NK-92 (cell line): ENCODE measurements around the gene MIAT.

Experiments used
- DNase-seq: peaks from one replicate; lab custom pipeline; 2025; ENCODE audit not compliant: unreplicated experiment; lab: John Stamatoyannopoulos, UW

The MIAT gene

DNA sequence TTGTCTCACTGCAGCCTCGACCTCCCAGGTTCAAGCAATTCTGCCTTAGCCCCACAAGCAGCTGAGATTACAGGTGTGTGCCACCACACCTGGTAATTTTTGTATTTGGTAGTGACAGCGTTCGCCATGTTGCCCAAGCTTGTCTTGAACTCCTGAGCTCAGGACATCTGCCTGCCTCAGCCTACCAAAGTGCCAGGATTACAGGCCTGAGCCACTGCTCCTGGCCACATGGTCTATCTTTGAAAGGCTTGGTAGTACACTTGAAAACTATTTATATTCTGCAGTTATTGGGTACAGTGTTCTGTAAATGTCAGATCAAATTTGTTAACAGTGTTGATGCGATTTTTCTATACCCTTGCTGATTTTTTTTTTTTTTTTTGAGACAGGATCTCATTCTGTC lies 26.1 kb upstream of the MIAT start:
- DNase-seq, result no peak

DNA sequence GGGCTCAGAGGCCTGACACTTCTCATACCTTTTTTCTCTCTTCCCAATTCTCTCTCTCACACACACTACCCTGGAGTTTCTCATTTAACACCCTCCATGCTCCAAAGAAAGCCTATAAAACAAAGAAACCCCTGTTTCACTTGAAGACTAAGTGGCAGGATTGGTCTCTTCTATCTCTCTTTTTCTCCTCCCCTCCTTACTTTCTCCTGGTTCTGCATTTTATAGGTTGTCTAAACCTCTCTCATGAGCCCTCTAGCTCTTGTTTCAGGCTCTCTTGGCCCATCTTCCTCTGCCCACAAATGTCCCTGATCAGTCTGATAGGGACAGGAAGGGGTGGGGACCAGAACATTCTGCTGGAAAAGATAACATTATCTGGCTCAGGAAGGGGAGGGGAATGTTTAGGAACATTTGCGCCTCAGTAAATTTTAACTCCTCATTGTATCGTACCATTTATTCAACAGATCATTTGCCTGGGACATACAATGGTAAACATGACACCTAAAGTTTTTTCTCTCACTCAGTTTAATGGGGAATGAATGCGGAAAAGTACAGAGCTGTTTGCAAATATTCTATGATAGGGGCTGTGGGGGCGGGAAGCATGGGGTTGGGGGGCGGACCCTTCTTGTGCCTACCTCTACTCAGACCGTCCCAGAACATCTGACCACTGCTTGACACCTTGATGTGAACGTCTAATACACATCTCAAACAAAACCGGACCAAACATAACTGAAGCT lies 24.8 kb upstream of the MIAT start:
- no peak for DNase-seq

DNA sequence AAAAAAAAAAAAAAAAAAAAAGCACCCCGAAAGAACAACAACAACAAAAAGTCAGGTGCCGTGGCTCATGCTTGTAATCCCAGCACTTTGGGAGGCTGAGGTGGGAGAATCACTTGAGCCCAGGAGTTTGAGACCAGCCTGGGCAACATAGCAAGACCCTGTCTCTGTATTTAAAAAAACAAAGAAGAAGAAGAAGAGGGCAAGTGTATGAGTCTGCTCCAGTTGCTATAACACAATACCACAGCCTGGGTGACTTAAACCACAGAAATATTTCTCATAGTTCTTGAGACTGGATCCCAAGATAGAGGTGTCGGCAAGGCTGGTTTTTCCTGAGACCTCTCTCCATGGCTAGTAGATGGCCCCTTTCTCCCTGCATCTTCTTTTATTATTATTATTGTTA lies 23.2 kb upstream of the MIAT start:
- no peak for DNase-seq

DNA sequence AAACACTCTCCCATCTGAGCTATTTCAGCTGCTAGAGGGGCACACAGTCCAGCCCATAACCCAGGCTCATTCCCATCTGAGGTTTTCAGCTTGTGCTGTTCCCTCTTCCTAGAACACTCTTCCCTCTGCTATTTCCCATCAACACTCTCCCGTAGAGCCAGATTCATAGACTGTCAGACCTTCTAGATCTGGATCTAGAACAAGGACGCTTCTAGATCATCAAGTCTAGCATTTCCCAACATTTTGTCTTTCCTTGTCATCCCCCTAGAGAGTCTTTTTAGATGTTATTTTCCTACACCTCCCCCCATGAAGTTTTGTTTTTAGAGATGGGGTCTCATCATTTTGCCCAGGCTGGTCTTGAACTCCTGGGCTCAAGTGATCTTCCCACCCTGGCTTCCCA lies 22.3 kb upstream of the MIAT start:
- DNase-seq, result no peak

DNA sequence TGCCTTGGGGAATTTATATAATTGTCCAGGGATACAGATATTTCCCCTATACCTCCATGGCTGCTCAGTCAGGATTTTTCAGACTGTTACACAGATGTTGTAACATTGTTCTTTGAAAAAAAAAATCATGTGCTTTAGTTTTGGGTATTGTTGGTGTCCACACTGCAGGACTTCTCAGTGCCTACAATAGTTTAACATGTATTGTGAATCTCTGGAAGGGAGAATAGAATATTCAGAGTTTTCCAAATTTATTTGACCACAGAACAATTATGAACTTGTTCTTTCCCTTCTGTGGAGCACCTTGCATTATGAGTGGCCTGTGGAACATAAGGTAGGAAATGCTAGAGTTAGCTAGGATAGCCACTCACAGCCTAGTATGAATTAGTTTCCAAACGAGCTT lies 21.1 kb upstream of the MIAT start:
- DNase-seq, result no peak

DNA sequence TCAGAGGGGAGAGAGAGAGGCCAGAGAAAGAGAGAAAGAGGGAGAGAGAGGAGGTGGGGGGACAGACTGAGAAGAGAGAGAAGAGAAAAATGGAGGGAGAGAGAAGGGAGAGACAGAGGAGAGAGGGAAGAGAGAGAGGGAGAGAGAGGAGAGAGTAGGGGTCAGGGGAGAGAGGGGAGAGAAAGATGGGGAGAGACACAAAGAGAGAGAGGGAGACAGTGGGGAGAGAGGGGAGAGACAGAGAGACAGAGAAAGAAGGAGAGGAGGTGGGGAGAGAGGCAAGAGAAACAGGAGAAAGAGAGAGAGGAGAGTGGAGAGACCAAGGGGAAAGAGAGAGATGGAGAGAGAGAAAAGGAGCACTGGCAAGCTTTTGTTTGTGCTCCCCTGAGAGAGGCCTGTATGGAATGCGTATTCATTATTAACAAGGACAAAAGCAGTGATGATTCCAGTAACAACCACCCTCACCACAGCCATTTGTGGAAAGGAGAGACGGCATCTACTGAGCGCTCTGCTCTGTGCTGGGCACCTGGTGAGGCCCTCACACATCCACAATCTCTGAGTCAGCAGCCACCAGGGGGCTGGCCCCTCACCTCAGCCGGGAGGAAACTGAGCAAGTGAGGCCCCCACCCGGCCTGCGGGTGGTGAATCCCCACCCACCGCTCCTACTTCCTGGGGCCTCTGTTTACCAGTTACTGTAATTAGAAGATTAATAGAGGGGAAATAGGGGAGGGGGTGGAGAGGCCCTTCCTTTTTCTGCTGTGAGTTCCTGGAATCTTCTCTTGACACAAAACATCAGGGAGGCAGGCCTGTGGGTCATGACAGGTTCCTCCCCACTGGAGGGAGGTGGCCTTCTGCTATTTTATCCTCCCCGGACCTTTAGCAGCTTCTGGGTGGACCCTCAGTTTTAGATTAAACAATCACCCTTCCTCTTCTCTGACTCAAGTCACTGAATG lies 14.6 kb upstream of the MIAT start:
- DNase-seq, result no peak

DNA sequence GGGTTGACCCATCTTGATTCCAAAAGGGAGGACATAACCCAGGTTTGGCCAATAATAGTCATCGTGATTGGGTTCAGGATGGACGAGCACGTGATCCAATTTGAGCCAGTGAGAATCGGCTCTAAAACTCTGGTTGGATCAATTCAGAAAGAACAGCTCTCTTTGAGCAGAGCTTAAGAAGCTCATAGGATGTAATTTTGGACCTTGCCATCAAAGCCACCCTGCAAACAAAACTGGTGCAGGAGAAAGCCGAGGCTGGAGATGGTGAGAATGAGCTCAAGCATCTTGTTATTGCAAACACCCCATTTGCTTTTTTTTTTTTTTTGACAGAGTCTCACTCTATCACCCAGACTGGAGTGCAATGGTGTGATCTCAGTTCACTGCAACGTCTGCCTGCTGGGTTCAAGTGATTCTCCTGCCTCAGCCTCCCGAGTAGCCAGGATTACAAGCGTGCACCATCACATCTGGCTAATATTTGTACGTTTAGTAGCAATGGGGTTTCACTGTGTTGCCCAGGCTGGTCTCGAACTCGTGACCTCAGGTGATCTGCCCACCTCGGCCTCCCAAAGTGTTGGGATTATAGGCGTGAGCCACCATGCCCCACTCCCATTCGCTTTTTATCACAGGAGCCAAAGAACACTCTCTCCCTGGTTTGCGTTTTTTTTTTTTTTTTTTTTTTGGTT lies 13.8 kb upstream of the MIAT start:
- no peak for DNase-seq

DNA sequence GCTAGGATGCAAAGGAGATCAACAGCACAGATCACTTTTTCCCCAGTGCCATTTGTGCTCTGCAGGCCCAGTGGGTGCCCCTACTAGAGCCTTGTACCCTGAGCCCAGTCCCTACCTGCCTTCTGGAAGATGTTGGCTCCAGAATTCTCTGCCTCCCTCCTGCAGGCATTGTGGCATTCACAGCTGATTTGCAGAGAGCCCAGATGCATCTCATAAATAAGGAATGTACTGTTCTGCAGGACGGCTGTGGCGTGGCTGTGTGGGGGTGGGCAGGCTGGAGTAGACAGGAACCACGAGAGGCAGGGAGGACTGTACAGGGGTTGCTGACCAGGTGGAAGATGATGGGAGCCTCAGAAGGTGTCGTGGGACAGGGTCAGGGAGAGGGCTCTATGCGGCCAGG lies 11.2 kb upstream of the MIAT start:
- no peak for DNase-seq

DNA sequence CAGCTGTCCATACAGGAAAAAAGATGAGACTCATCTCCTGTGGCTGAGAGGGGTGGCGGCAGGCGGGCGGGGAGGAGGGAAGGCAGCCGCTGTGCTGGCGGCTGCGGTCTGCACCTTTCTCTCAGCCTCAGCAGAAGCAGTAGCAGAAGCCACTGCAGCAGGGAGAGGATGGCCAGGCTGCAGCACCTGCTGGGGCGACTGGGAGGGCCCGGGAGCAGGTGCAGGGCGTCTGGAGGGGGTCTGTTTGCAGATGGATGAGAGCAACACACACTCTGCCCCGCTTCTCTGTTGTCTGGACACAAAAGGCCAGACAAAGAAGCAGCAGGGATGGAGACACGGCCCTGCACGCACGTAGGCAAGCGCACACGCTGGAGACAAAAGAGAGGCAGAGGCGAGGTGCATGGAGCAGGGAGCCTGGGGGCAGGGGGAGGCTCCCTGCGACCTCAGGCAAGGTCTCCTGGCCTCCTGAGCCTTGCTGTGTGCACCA lies 9.3 kb upstream of the MIAT start:
- DNase-seq, result no peak

DNA sequence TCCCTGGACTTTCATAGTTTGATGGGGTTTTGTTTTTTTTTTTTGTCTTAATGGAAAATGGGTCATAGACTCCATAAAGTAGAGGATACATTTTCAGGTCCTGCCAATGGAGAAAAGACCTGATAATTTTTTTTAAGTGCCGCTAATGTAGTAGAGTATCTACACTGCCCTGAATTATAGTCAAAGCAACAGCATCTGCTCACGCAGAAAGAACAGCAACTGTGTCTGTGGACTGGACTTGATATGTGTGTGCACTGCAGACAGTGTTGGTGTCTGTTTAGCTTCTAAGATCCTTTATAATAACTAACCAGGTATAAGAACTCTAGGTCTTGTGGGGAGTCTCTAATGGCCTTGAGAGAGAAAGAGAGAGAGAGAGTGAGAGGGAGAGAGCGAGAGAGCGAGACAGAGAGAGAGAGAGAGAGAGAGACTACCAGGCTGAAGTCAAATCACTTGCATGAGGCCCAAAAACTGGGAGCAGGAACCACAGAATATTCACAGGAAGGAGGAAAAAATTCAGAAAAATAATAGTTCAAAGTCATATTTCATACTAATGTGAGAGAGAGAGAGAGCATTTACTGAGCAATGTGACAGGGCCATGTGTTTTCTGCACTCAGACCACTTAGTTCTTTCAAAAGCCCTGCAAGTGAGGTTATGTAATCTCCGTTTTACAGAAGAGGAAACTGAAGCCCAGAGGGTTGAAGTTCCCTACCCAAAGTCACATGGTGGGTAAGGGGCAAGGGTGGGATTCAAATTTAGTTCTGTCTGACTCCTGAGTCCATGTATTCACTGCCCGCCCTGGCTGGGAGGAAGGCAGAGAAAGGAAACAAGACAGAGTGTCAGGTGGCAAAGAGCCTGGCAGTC lies 8.6 kb upstream of the MIAT start:
- no peak for DNase-seq

DNA sequence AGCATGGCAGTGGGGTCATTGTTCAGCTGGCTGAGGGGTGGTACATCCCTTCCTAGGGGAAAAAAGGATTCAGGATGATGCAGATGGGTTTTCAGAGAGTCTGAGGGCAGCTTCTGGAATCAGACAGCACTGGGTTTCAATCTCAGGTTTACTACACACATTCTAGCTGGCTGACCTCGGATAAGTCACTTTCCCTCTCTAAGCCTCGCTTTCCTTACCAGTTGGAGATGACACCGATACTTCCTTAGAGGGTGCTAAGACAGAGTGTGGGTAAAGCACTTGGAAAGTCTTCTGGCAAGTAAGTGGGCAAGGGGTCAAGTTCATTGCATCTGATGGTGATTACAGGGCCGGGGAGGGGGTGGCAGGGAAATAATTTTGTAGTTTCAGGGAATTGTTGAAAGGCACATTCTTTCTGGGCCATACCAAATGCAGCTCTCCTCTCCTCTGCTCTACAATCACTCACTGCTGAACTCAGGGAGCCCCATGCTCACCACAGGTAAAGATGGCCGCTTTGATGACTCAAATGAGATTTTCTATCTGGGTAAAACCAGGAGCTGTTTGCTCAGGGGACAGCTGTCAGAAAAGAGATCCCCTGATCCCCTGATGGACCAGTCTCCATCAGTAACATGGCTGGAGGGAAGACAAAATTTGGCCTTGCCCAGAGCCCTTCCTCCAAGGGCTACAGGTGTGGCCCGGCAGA lies 6.5 kb upstream of the MIAT start:
- DNase-seq, result no peak

DNA sequence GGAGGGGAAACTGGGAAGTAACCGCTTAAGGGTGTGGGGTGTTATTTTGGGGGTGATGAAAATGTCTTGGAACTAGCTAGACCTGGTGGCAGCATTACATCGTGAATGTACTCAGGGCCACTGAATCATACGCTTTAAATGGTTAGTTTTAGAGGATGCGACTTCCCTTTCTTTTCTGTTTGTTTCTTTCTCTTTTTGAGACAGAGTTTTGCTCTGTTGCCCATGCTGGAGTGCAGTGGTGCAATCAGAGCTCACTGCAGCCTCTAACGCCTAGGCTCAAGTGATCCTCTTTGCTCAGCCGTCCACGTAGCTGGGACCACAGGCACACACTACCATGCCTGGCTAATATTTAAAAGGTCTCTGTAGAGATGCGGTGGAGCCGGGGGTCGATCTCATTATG lies 5.6 kb upstream of the MIAT start:
- no peak for DNase-seq

DNA sequence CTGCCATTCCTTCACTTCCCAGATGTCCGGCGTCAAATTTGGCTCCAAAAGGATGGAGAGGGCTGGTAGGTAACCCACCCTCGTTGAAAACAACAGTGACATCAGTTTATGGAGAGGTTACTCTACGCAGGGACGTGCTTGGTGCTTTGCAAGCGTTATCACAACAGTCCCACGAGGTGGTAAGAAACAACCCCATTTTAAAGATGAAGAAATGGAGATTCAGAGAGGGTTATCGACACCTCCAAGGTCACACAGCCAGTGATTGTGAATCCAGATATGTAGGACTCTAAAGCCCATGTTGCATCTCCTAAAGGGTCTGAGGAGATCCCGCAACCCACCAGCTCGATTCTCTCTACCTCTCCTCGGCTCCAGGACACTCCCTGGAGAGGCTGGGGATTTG lies 773 bp downstream of the MIAT start:
- DNase-seq, result no peak

DNA sequence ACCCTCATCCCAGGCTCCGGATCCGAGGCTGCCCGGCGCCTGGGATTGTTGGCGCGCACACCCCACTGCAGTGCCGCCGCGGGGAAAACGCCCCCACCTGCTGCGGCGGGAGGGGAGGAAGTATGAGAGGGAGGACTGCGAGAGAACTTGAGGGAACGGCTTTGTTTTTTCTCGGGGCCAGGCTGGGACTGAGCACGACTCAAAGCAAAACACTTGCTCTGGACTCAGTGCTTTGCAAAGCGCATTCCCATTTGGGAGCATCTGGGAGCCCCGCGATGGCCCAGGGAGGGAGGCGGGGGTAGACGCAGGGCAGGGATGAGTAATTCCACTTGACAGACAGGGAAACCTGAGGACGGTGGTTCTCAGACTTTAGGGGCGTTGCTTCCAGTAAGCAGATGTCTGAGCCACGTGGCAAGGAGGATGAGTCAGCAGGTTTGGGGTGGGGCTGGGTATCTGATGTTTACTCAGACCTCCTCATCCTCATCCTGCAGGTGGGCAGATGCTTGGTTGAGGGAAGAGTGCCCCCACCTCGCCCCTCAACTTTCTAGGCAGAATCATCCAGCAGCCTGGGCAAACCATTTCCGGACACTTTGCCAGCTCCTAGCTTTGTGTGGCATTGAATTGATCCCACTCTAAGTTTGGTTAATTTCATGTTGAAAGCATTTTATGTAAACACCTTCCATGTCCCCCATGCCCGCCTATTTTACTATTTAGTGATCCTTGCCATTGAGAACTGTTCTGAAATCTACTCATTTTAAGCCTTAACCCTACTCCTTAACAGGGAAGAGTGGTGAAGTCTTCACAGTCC lies 1.5 kb downstream of the MIAT start:
- no peak for DNase-seq

DNA sequence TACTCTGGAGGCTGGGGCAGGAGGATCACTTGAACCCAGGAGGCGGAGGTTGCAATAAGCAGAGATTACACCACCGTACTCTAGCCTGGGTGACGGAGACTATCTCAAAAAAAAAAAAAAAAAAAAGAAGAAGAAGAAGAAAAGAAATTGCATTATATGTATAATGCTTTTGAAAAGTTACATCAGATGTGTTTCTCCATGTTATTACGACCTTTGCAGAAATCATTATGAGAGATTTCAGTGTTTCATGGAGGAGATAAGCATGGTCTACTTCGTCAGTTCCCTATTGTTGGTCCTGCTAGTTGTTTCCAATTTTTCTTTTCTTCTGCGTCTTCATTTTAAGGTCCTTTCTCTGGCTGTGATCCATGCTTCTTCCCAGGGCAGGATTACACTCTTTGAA lies 3.0 kb downstream of the MIAT start:
- DNase-seq, result no peak

DNA sequence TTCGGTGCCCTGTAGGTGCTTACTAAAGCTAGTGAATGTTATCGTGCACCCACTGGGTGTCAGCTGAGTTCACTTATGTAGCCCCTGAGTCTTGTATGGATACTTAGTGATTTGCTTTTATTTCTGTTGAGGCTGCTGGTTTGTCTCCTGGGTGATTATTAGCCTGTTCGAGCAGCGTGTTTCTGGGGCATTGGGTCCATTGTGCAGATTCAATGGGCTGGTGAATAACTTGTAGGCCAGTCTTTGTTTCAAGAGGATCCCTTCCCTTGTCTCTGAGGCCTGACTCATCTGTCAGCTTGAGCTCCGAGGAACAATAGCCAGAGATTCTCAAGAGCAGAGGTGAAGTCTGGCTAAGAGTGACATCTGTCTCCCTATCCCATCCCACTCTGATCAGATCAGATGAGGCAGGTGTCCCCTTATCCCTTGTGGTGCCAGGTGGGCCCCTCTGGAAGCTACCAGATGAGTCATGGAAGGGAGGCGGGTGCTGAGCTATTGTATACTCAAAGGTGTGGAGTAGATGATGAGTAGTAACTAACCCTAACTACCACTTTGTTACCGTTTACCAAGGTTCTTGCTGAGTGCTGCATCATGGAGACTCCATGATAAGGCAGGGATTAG lies 3.7 kb downstream of the MIAT start:
- no peak for DNase-seq

DNA sequence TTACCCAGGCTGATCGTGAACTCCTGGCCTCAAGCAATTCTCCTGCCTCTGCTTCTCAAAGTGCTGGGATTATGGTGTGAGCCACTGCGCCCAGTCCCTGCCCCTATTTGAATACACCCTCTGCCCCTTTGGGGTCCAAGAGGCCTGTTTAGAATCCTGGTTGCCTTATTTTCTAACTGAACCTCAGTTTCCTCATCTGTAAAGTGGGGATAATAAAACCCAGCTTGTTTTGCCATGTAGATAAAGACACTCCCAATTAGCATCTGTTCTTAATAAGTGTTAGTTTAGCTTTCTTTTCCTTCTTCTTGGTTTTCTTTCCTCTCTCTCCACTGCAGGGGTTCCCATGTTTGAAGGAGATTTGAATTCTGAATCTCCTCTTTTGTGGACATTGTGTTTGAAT lies 4.8 kb downstream of the MIAT start:
- no peak for DNase-seq

DNA sequence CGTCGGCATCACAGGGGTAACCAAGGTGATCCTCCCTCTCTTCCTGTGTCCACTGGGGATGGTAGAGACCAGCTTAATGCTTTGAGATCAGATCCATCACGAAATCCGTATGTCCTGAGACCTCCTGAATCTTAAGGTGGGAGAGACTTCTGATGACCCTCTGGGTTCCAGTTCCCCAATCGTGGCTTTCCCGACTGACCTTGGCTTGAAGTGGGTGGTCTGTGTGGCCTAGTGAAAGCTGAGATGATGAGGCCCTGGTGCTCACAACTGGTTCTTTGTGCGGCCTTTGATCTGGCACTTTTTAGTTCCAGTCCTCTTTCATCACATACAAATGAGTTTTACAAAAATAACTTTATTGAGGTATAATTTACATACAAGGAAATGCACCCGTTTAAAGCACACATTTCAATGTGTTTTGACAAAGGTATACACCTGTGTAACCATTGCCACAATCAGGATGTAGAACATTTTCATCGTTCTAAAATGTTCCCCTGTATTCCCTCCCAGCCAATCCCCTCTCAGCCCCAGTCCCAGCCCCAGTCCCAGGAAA lies 6.1 kb downstream of the MIAT start:
- DNase-seq, result no peak

DNA sequence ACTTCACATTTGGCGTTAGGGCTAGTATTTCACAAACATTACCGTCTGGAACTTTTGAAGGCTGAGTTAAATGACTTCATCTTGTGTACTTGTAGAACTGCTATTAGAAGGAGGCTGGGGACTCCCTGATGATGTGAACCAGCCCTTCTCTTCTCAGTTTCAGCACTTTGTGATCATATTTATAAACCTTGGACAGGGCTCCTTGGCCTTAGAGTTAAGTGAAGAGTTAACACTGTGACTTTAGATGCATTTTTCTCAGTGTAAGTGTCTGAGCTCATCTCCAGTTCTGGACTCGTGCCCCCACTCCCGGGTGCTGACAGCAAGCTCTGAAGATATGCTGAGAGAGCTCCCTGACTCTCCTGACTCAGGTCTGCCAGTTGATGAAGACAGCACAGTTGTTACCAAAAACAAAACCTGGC lies 8.4 kb downstream of the MIAT start:
- no peak for DNase-seq
